H9 (cell line): ENCODE measurements around the gene BMPER. TPM values are rescaled to one million over a fixed set of nuclear protein-coding genes. Genes with fewer than 3 reads are reported as not detected.

Experiments
- DNase-seq: peaks from one replicate; pipeline ENCODE4 v3.0.0-alpha.2; 2017
- H2AFZ ChIP-seq: one replicate; pipeline ENCODE4 v1.6.1; 2013; ENCODE audit warnings: mild to moderate bottlenecking, low read length, control low read depth, moderate library complexity
- H2AK5ac ChIP-seq: 2 replicates; pipeline ENCODE4 v1.6.1; 2013; ENCODE audit warnings: low read length, control low read depth, mixed read lengths; ENCODE audit not compliant: insufficient read length
- H2BK120ac ChIP-seq: one replicate; pipeline ENCODE4 v1.6.1; 2013; ENCODE audit warnings: low read depth, mild to moderate bottlenecking, low read length, control low read depth, inconsistent platforms; ENCODE audit not compliant: poor library complexity, severe bottlenecking
- H2BK12ac ChIP-seq: 2 replicates; pipeline ENCODE4 v1.6.1; 2013; ENCODE audit warnings: low read length, control low read depth, mixed read lengths, low read depth; ENCODE audit not compliant: insufficient read length
- H2BK15ac ChIP-seq: 2 replicates; pipeline ENCODE4 v1.6.1; 2013; ENCODE audit warnings: low read depth, low read length, control low read depth
- H2BK20ac ChIP-seq: one replicate; pipeline ENCODE4 v1.6.1; 2013; ENCODE audit warnings: low read depth, mild to moderate bottlenecking, low read length, control low read depth, inconsistent platforms; ENCODE audit not compliant: poor library complexity, severe bottlenecking
- H2BK5ac ChIP-seq: 2 replicates; pipeline ENCODE4 v1.6.1; 2013; ENCODE audit warnings: low read length, control low read depth, mixed read lengths; ENCODE audit not compliant: insufficient read length
- H3K14ac ChIP-seq: 2 replicates; pipeline ENCODE4 v1.6.1; 2013; ENCODE audit warnings: low read length, control low read depth; ENCODE audit not compliant: insufficient read depth
- H3K18ac ChIP-seq: 2 replicates; pipeline ENCODE4 v1.6.1; 2013; ENCODE audit warnings: low read depth, mild to moderate bottlenecking, mixed read lengths, low read length, control low read depth; ENCODE audit not compliant: insufficient read length
- H3K23ac ChIP-seq: 2 replicates; pipeline ENCODE4 v1.6.1; 2013; ENCODE audit warnings: low read length, control low read depth, mixed read lengths, low read depth; ENCODE audit not compliant: insufficient read length
- H3K23me2 ChIP-seq: 2 replicates; pipeline ENCODE4 v1.6.1; 2013; ENCODE audit warnings: low read depth, mild to moderate bottlenecking, mixed read lengths, low read length, control low read depth; ENCODE audit not compliant: insufficient read length, poor library complexity, severe bottlenecking
- H3K27ac ChIP-seq: 2 replicates; pipeline ENCODE4 v1.5.1; 2013; ENCODE audit warnings: low read length, control low read depth, mixed read lengths, low read depth; ENCODE audit not compliant: insufficient read length
- H3K27me3 ChIP-seq: 2 replicates; pipeline ENCODE4 v1.6.1; 2013; ENCODE audit warnings: low read length, control low read depth, inconsistent platforms; ENCODE audit not compliant: insufficient read depth
- H3K4ac ChIP-seq: 2 replicates; pipeline ENCODE4 v1.6.1; 2013; ENCODE audit warnings: low read depth, mild to moderate bottlenecking, control low read depth, inconsistent platforms, low read length, moderate library complexity
- H3K4me1 ChIP-seq: 2 replicates; pipeline ENCODE4 v1.6.1; 2013; ENCODE audit warnings: low read length, control low read depth, inconsistent platforms; ENCODE audit not compliant: insufficient read depth
- H3K4me2 ChIP-seq: 2 replicates; pipeline ENCODE4 v1.6.1; 2013; ENCODE audit warnings: low read length, control low read depth, mixed read lengths; ENCODE audit not compliant: insufficient read length, insufficient read depth
- H3K56ac ChIP-seq: 2 replicates; pipeline ENCODE4 v1.6.1; 2013; ENCODE audit warnings: low read depth, mild to moderate bottlenecking, mixed read lengths, low read length, control low read depth; ENCODE audit not compliant: insufficient read length
- H3K79me1 ChIP-seq: 2 replicates; pipeline ENCODE4 v1.6.1; 2013; ENCODE audit warnings: low read depth, mild to moderate bottlenecking, moderate library complexity, low read length, control low read depth, inconsistent platforms; ENCODE audit not compliant: insufficient read depth, poor library complexity, severe bottlenecking
- H3K79me2 ChIP-seq: 2 replicates; pipeline ENCODE4 v1.6.1; 2013; ENCODE audit warnings: low read length, control low read depth, inconsistent platforms; ENCODE audit not compliant: insufficient read depth
- H3K9ac ChIP-seq: 2 replicates; pipeline ENCODE4 v1.6.1; 2013; ENCODE audit warnings: low read length, control low read depth, mixed read lengths; ENCODE audit not compliant: insufficient read length; ENCODE audit errors: extremely low read depth
- H3K9me3 ChIP-seq: one replicate; pipeline ENCODE4 v1.6.1; 2013; ENCODE audit warnings: low read depth, low read length, inconsistent platforms; ENCODE audit not compliant: control insufficient read depth
- H3T11ph ChIP-seq: one replicate; pipeline ENCODE4 v1.6.1; 2013; ENCODE audit warnings: mild to moderate bottlenecking, low read length, control low read depth, inconsistent platforms
- H4K20me1 ChIP-seq: one replicate; pipeline ENCODE4 v1.6.1; 2013; ENCODE audit not compliant: control insufficient read depth, insufficient read length, insufficient read depth
- H4K5ac ChIP-seq: 2 replicates; pipeline ENCODE4 v1.6.1; 2013; ENCODE audit warnings: low read depth, mild to moderate bottlenecking, mixed read lengths, low read length, control low read depth; ENCODE audit not compliant: insufficient read length
- H4K8ac ChIP-seq: replicated peaks from 2 replicates; pipeline ENCODE4 v1.6.1; 2013; ENCODE audit warnings: low read length, control low read depth, mixed read lengths, low read depth; ENCODE audit not compliant: insufficient read length
- H4K91ac ChIP-seq: 2 replicates; pipeline ENCODE4 v1.6.1; 2013; ENCODE audit warnings: low read depth, mild to moderate bottlenecking, moderate library complexity, mixed read lengths, low read length, control low read depth; ENCODE audit not compliant: insufficient read length
- H3K27ac Mint-ChIP-seq, 3 experiments: 2 replicates in 2 of 3; 3 replicates in 1 of 3; pipeline ENCODE4 v1.8.0; 2020 to 2021; ENCODE audit warnings: mixed read lengths in 3 of 3, mild to moderate bottlenecking in 1 of 3, moderate library complexity in 1 of 3
- H3K27me3 Mint-ChIP-seq: 2 replicates; pipeline ENCODE4 v1.8.0; 2021; ENCODE audit warnings: low read depth, mild to moderate bottlenecking, moderate library complexity, mixed read lengths
- H3K36me3 Mint-ChIP-seq, 3 experiments: 2 replicates in 2 of 3; 3 replicates in 1 of 3; pipeline ENCODE4 v1.8.0; 2020 to 2021; ENCODE audit warnings: low read depth in 3 of 3, mixed read lengths in 3 of 3; ENCODE audit not compliant: insufficient read depth in 1 of 3
- H3K4me1 Mint-ChIP-seq, 2 experiments: 2 replicates each; pipeline ENCODE4 v1.8.0; 2020; ENCODE audit warnings: mixed read lengths in 2 of 2
- H3K4me3 Mint-ChIP-seq, 2 experiments: 2 replicates in 1 of 2; 3 replicates in 1 of 2; pipeline ENCODE4 v1.8.0; 2020 to 2021; ENCODE audit warnings: mild to moderate bottlenecking in 2 of 2, mixed read lengths in 2 of 2, moderate library complexity in 1 of 2
- H3K9me3 Mint-ChIP-seq, 2 experiments: 2 replicates in 1 of 2; 3 replicates in 1 of 2; pipeline ENCODE4 v1.8.0; 2020; ENCODE audit warnings: mild to moderate bottlenecking in 2 of 2, mixed read lengths in 2 of 2, moderate library complexity in 1 of 2
- WGBS: extraction: QIAGEN DNeasy Blood & Tissue Kit; methylation state at CpG from one replicate; pipeline ENCODE4 v1.1.7; 2013; ENCODE audit warnings: missing lambda C conversion rate, low lambda C conversion rate, mixed read lengths; ENCODE audit not compliant: insufficient read length; ENCODE audit errors: extremely low coverage; 5-methylcytosine and 5-hydroxymethylcytosine counted together
- total RNA-seq: library from RNA; stranded (reverse); gene quantifications from 2 replicates; pipeline ENCODE4 v1.2.1, GENCODE V29; 2021
- TF ChIP-seq, protein P1 (sequence below): fragments of 200-600 bp; sonication (generic); conservative IDR thresholded peaks from 3 replicates; pipeline ENCODE4 v1.8.0; 2021; ENCODE audit warnings: antibody characterized with exemption, mild to moderate bottlenecking

Gene BMPER
- total RNA-seq, 1 experiment from 2014 or later = 0.20 TPM

DNA sequence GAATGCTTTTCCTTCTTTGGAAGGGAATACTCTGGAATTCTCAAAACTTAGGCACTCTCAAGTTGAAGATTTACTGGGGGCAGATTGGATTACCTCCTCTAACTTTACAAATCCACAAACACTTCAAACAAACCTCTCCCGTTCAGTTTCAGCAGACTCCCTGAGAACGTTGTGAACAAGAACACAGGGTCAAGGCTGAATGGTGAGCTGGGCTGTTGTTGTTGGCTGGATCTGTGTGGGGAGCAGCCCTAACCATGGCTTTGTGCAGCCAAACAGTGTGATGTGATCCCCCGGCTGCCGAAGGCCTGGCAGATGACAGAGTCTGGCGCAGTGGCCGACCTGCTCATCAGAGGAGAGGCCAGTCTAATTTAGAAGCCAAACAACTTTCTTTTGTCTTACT, 93.1 kb downstream of the BMPER start:
- Histone ChIP-seq H2BK120ac (no peak overlapping the region), H4K8ac (no peak overlapping the region), H3K27ac (no peak overlapping the region), H3K4me2 (no peak overlapping the region), H3K14ac (no peak overlapping the region), H2BK12ac (no peak overlapping the region), H2AK5ac (no peak overlapping the region), H4K91ac (no peak overlapping the region), H3K9me3 (no peaks in the 10 kb centered on the region), H4K5ac (no peak overlapping the region), H3T11ph (no peak overlapping the region), H3K23ac (no peak overlapping the region), H2BK5ac (no peak overlapping the region), H3K79me2 (no peaks in the 10 kb centered on the region), H3K9ac (no peak overlapping the region), H3K23me2 (no peaks in the 10 kb centered on the region), H2BK15ac (no peak overlapping the region), H2BK20ac (no peak overlapping the region), H3K4ac (no peak overlapping the region), H3K79me1 (no peaks in the 10 kb centered on the region), H3K4me1 (no peaks in the 10 kb centered on the region), H3K56ac (no peak overlapping the region), H3K18ac (no peak overlapping the region), H2AFZ (no peak overlapping the region), H3K27me3 (no peaks in the 10 kb centered on the region), H4K20me1 (no peaks in the 10 kb centered on the region)
- Mint-ChIP-seq H3K9me3 (peaks cover 0 to 2% of the 10 kb centered on the region in 2 experiments; a peak in 1 of 5 replicates), H3K27me3 (no peaks in the 10 kb centered on the region), H3K27ac (peak overlapping the region in 1 of 3 experiments; percentile 65; a peak in 1 of 7 replicates), H3K36me3 (no peaks in the 10 kb centered on the region; a peak in 2 of 7 replicates), H3K4me3 (no peak overlapping the region), H3K4me1 (peaks cover 11 to 14% of the 10 kb centered on the region in 2 experiments)
- WGBS = no CpG with 5 or more reads among the region's 6 CpGs
- DNase-seq = no peak
- TF ChIP-seq, protein P1, sequence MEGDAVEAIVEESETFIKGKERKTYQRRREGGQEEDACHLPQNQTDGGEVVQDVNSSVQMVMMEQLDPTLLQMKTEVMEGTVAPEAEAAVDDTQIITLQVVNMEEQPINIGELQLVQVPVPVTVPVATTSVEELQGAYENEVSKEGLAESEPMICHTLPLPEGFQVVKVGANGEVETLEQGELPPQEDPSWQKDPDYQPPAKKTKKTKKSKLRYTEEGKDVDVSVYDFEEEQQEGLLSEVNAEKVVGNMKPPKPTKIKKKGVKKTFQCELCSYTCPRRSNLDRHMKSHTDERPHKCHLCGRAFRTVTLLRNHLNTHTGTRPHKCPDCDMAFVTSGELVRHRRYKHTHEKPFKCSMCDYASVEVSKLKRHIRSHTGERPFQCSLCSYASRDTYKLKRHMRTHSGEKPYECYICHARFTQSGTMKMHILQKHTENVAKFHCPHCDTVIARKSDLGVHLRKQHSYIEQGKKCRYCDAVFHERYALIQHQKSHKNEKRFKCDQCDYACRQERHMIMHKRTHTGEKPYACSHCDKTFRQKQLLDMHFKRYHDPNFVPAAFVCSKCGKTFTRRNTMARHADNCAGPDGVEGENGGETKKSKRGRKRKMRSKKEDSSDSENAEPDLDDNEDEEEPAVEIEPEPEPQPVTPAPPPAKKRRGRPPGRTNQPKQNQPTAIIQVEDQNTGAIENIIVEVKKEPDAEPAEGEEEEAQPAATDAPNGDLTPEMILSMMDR = no peak
